K562 (cell line): ENCODE data around the gene PRM2. TPM values are rescaled to one million over a fixed set of nuclear protein-coding genes. Genes with fewer than 3 reads are reported as not detected.

Source experiments
- ARID4B ChIP-seq: sonication (generic); formaldehyde crosslinking; IDR thresholded peaks from 2 replicates; pipeline ENCODE4 v1.8.0; 2022; ENCODE audit warnings: mild to moderate bottlenecking, missing genetic modification reagents
- ATF4 ChIP-seq: fragments of 450-650 bp; formaldehyde crosslinking; IDR thresholded peaks from 2 replicates; pipeline ENCODE4 v1.4.0; 2022; ENCODE audit warnings: mild to moderate bottlenecking, moderate library complexity
- CREB3 ChIP-seq: fragments of 450-650 bp; conservative IDR thresholded peaks from 2 replicates; pipeline ENCODE4 v1.6.1; 2016; ENCODE audit warnings: missing genetic modification characterization, low read depth, mild to moderate bottlenecking, missing compliant biosample characterization, moderate library complexity
- DPF2 ChIP-seq: fragments of 450-650 bp; IDR thresholded peaks from 2 replicates; pipeline ENCODE4 v1.6.1; 2016
- ELF1 ChIP-seq: fragments of 200-800 bp; sonication (Bioruptor generic); IDR thresholded peaks from 2 replicates; pipeline ENCODE4 v1.6.1; 2016; ENCODE audit warnings: missing genetic modification characterization, missing compliant biosample characterization
- NFIC ChIP-seq: fragments of 450-650 bp; IDR thresholded peaks from 2 replicates; pipeline ENCODE4 v1.6.1; 2017; ENCODE audit warnings: mild to moderate bottlenecking, inconsistent platforms
- PHTF2 ChIP-seq: fragments of 250-450 bp; sonication (Bioruptor Pico); IDR thresholded peaks from 2 replicates; pipeline ENCODE4 v1.5.0; 2021; ENCODE audit warnings: mild to moderate bottlenecking
- RBM22 ChIP-seq: fragments of 200-400 bp; formaldehyde crosslinking; IDR thresholded peaks from 2 replicates; pipeline ENCODE4 v1.6.1; 2018; ENCODE audit warnings: low read length, low read depth; ENCODE audit not compliant: poor library complexity, severe bottlenecking
- RFX7 ChIP-seq: fragments of 250-450 bp; sonication (Bioruptor Pico); IDR thresholded peaks from 2 replicates; pipeline ENCODE4 v1.5.1; 2021; ENCODE audit warnings: mild to moderate bottlenecking
- YY1 ChIP-seq, 3 experiments: IDR thresholded peaks; 2 replicates each; pipeline ENCODE4 v1.6.1; 2011; ENCODE audit warnings: low read length in 2 of 3, mild to moderate bottlenecking in 2 of 3, moderate library complexity in 2 of 3, borderline replicate concordance in 1 of 3, control low read depth in 1 of 3, low read depth in 1 of 3; ENCODE audit not compliant: insufficient read depth in 3 of 3, insufficient replicate concordance in 2 of 3, control insufficient read depth in 1 of 3, insufficient read length in 1 of 3; ENCODE audit errors: extremely low read depth in 1 of 3
- ZFP1 ChIP-seq: fragments of 450-650 bp; formaldehyde crosslinking; IDR thresholded peaks from 2 replicates; pipeline ENCODE4 v1.4.0; 2020; ENCODE audit warnings: mild to moderate bottlenecking, mixed read lengths
- ZNF146 ChIP-seq: IDR thresholded peaks from one replicate; pipeline ENCODE4 v1.6.1; 2018; ENCODE audit warnings: missing compliant biosample characterization; ENCODE audit not compliant: unreplicated experiment
- ZNF24 ChIP-seq: fragments of 450-650 bp; IDR thresholded peaks from 2 replicates; pipeline ENCODE4 v1.6.1; 2016
- ZNF354B ChIP-seq: fragments of 250-450 bp; sonication (Bioruptor Pico); IDR thresholded peaks from 2 replicates; pipeline ENCODE4 v1.4.0; 2020
- ZNF436 ChIP-seq: fragments of 250-450, 450-650 bp; sonication (Bioruptor Pico); formaldehyde crosslinking; IDR thresholded peaks from 2 replicates; pipeline ENCODE4 v1.7.0; 2020; ENCODE audit warnings: mild to moderate bottlenecking
- ZNF717 ChIP-seq: fragments of 250-450 bp; sonication (Bioruptor Pico); IDR thresholded peaks from 2 replicates; pipeline ENCODE4 v1.5.0; 2021
- polyA plus RNA-seq, 8 experiments: library from polyadenylated mRNA; depleted of rRNA in 4 of 8; stranded (reverse) in 5 of 8; unstranded in 3 of 8; fragments of >200 nt; fragmentation: Nextera tagmentation in 2 of 8; fragmentation: Illumina TruSeq in 1 of 8; extraction: Ambion mirVana in 2 of 8; extraction: Trizol in 1 of 8; gene quantifications; 2 replicates each; pipeline versions ENCODE4 v1.2.1 to v1.2.3, GENCODE V29; 2011 to 2014; ENCODE audit warnings: inconsistent platforms in 1 of 8, missing spikeins in 1 of 8
- total RNA-seq, 7 experiments: library from RNA; depleted of rRNA in 6 of 7; stranded (reverse); fragments of >200 nt in 6 of 7; fragmentation: Illumina TruSeq in 2 of 7; extraction: Trizol in 2 of 7; gene quantifications; 2 replicates each; pipeline versions ENCODE4 v1.2.1 to v1.2.3, GENCODE V29; 2011 to 2021; ENCODE audit warnings: low replicate concordance in 1 of 7
- TF ChIP-seq, protein P1 (sequence below): fragments of 450-650 bp; formaldehyde crosslinking; IDR thresholded peaks from 2 replicates; pipeline ENCODE4 v1.4.0; 2022; ENCODE audit warnings: missing genetic modification characterization
- TF ChIP-seq, protein P2 (sequence below): fragments of 250-450 bp; sonication (Bioruptor Pico); IDR thresholded peaks from 2 replicates; pipeline ENCODE4 v1.8.0; 2022; ENCODE audit warnings: moderate library complexity, mild to moderate bottlenecking, inconsistent platforms

PRM2 gene
- total and polyA plus RNA-seq, 9 of the 15 experiments (the other 6 are each of a cell fraction or from before 2014, with no cell fraction given): not detected

- no peak for TF ChIP-seq ARID4B
- TF ChIP-seq DPF2: peak; percentile 53; the same call in 1 of the 2 replicates
- peak; percentile 29; the same call in 1 of the 2 replicates for TF ChIP-seq NFIC
- TF ChIP-seq ZNF24: no peak
- TF ChIP-seq ZFP1 (CRISPR knock-in tag): no peak
- TF ChIP-seq ZNF146: no peak
- TF ChIP-seq CREB3 (tag): peak; percentile 93
- 0 out of 2 replicates have a peak, but pooled peaks have one; percentile 67 for TF ChIP-seq PHTF2 (CRISPR knock-in tag)
- no peak for TF ChIP-seq RBM22
- TF ChIP-seq RFX7: peak; percentile 8; the same call in 1 of the 2 replicates
- TF ChIP-seq ATF4 (CRISPR knock-in tag): peak; percentile 0; the same call in 1 of the 2 replicates
- TF ChIP-seq ELF1 (tag): peak; percentile 53
- TF ChIP-seq, protein P1, sequence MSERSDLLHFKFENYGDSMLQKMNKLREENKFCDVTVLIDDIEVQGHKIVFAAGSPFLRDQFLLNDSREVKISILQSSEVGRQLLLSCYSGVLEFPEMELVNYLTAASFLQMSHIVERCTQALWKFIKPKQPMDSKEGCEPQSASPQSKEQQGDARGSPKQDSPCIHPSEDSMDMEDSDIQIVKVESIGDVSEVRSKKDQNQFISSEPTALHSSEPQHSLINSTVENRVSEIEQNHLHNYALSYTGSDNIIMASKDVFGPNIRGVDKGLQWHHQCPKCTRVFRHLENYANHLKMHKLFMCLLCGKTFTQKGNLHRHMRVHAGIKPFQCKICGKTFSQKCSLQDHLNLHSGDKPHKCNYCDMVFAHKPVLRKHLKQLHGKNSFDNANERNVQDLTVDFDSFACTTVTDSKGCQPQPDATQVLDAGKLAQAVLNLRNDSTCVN (CRISPR knock-in tag): no peak
- peak in 1 of 3 experiments; percentile 40 for TF ChIP-seq YY1 (IDR thresholded peaks at IDR 0.05; ENCODE audit: borderline replicate concordance in 1 of 3, control insufficient read depth in 1 of 3, extremely low read depth in 1 of 3, insufficient read depth in 3 of 3, insufficient read length in 1 of 3, insufficient replicate concordance in 2 of 3, low read depth in 1 of 3, low read length in 2 of 3)
- TF ChIP-seq ZNF436 (CRISPR knock-in tag): no peak
- peak; percentile 34; the same call in 1 of the 2 replicates for TF ChIP-seq ZNF354B
- TF ChIP-seq, protein P2, sequence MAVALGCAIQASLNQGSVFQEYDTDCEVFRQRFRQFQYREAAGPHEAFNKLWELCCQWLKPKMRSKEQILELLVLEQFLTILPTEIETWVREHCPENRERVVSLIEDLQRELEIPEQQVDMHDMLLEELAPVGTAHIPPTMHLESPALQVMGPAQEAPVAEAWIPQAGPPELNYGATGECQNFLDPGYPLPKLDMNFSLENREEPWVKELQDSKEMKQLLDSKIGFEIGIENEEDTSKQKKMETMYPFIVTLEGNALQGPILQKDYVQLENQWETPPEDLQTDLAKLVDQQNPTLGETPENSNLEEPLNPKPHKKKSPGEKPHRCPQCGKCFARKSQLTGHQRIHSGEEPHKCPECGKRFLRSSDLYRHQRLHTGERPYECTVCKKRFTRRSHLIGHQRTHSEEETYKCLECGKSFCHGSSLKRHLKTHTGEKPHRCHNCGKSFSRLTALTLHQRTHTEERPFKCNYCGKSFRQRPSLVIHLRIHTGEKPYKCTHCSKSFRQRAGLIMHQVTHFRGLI (CRISPR knock-in tag): peak; percentile 90
- no peak for TF ChIP-seq ZNF717
Measured at GRCh38 chr16:11232852-11233726, 43.2 kb downstream of the PRM2 start (continued).
